HEK293 (cell line): ENCODE results near the gene HOXD9.

Source experiments
- BCL11A ChIP-seq: fragments of 450-650 bp; formaldehyde crosslinking; IDR thresholded peaks from 2 replicates; pipeline ENCODE4 v1.5.1; 2016; ENCODE audit warnings: low read depth, missing biosample characterization, missing genetic modification characterization
- OVOL3 ChIP-seq: fragments of 450-650 bp; formaldehyde crosslinking; IDR thresholded peaks from 2 replicates; pipeline ENCODE4 v1.5.1; 2016; ENCODE audit warnings: missing biosample characterization, missing genetic modification characterization
- TCF7L2 ChIP-seq: IDR thresholded peaks from 2 replicates; pipeline ENCODE4 v1.6.1; 2011; ENCODE audit warnings: low read depth, mild to moderate bottlenecking, inconsistent platforms, low read length, moderate library complexity, borderline replicate concordance
- YY1 ChIP-seq: fragments of 450-650 bp; formaldehyde crosslinking; IDR thresholded peaks from 2 replicates; pipeline ENCODE4 v1.5.1; 2018; ENCODE audit warnings: missing biosample characterization, missing genetic modification characterization
- ZBTB17 ChIP-seq: fragments of 450-650 bp; formaldehyde crosslinking; IDR thresholded peaks from 2 replicates; pipeline ENCODE4 v1.5.1; 2016; ENCODE audit warnings: missing biosample characterization, missing genetic modification characterization
- ZBTB21 ChIP-seq: fragments of 450-650 bp; formaldehyde crosslinking; IDR thresholded peaks from 2 replicates; pipeline ENCODE4 v1.5.1; 2017; ENCODE audit warnings: missing biosample characterization, missing genetic modification characterization
- ZNF155 ChIP-seq: fragments of 450-650 bp; formaldehyde crosslinking; IDR thresholded peaks from 2 replicates; pipeline ENCODE4 v1.5.1; 2016; ENCODE audit warnings: missing biosample characterization, missing genetic modification characterization
- ZNF184 ChIP-seq: fragments of 450-650 bp; IDR thresholded peaks from 2 replicates; pipeline ENCODE4 v1.5.1; 2018; ENCODE audit warnings: missing biosample characterization, mild to moderate bottlenecking, missing genetic modification characterization
- ZNF211 ChIP-seq: fragments of 450-650 bp; formaldehyde crosslinking; IDR thresholded peaks from 2 replicates; pipeline ENCODE4 v1.5.1; 2016; ENCODE audit warnings: low read depth, missing biosample characterization, missing genetic modification characterization
- ZNF214 ChIP-seq: fragments of 450-650 bp; formaldehyde crosslinking; IDR thresholded peaks from 2 replicates; pipeline ENCODE4 v1.5.1; 2017; ENCODE audit warnings: missing biosample characterization, mild to moderate bottlenecking, missing genetic modification characterization, borderline replicate concordance
- ZNF23 ChIP-seq: fragments of 450-650 bp; formaldehyde crosslinking; IDR thresholded peaks from 2 replicates; pipeline ENCODE4 v1.5.1; 2016; ENCODE audit warnings: missing biosample characterization, missing genetic modification characterization, borderline replicate concordance
- TF ChIP-seq, protein P1 (sequence below): fragments of 450-650 bp; formaldehyde crosslinking; IDR thresholded peaks from 2 replicates; pipeline ENCODE4 v1.5.1; 2016; ENCODE audit warnings: missing biosample characterization, missing genetic modification characterization

DNA sequence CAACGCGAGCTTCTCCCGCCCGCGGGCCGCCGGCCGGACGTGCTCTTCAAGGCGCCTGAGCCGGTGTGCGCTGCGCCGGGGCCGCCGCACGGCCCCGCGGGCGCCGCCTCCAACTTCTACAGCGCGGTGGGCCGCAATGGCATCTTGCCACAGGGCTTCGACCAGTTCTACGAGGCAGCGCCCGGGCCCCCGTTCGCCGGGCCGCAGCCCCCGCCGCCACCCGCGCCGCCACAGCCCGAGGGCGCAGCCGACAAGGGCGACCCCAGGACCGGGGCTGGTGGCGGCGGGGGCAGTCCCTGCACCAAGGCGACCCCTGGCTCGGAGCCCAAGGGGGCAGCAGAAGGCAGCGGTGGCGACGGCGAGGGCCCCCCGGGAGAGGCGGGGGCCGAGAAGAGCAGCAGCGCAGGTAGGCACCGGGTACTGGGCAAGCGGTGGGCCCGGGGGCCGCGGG lies 14.8 kb upstream of the HOXD9 start:
- TF ChIP-seq, protein P1, sequence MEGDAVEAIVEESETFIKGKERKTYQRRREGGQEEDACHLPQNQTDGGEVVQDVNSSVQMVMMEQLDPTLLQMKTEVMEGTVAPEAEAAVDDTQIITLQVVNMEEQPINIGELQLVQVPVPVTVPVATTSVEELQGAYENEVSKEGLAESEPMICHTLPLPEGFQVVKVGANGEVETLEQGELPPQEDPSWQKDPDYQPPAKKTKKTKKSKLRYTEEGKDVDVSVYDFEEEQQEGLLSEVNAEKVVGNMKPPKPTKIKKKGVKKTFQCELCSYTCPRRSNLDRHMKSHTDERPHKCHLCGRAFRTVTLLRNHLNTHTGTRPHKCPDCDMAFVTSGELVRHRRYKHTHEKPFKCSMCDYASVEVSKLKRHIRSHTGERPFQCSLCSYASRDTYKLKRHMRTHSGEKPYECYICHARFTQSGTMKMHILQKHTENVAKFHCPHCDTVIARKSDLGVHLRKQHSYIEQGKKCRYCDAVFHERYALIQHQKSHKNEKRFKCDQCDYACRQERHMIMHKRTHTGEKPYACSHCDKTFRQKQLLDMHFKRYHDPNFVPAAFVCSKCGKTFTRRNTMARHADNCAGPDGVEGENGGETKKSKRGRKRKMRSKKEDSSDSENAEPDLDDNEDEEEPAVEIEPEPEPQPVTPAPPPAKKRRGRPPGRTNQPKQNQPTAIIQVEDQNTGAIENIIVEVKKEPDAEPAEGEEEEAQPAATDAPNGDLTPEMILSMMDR: no peak
- TF ChIP-seq ZNF211 (tag by site-specific recombination): no peak
- no peak for TF ChIP-seq ZNF184
- TF ChIP-seq ZNF214: no peak
- TF ChIP-seq YY1 (tag by site-specific recombination): no peak
- TF ChIP-seq ZNF23 (tag by site-specific recombination): no peak
- TF ChIP-seq OVOL3 (tag by site-specific recombination): no peak
- TF ChIP-seq ZBTB17 (tag by site-specific recombination): no peak
- TF ChIP-seq TCF7L2: no peak
- no peak for TF ChIP-seq ZNF155
- no peak for TF ChIP-seq ZBTB21 (tag by site-specific recombination)
- no peak for TF ChIP-seq BCL11A (tag by site-specific recombination)
